Activated B cell treated with CpG ODN at 0.5 μM for 24 hours (primary cell): Measurements from ENCODE around the gene CD7. TPM values are rescaled to one million over a fixed set of nuclear protein-coding genes. Genes with fewer than 3 reads are reported as not detected.

Experiments used
- ATAC-seq: fragments of 200-7000 bp; cut with Tn5 transposase; one replicate; pipeline ENCODE4 v1.10.0; 2021; ENCODE audit warnings: low read depth, mild to moderate bottlenecking, moderate library complexity
- CTCF ChIA-PET: fragments of 350-600 bp; sonication (Branson Sonifier 250); formaldehyde crosslinking; loops from one replicate; lab custom pipeline; 2021; ENCODE audit warnings: antibody characterized with exemption; lab: Charles Lee
- POLR2A ChIA-PET: fragments of 350-600 bp; sonication (Branson Sonifier 250); formaldehyde crosslinking; loops from one replicate; lab custom pipeline; 2021; ENCODE audit warnings: antibody characterized with exemption; lab: Charles Lee
- DNase-seq: peaks from one replicate; pipeline ENCODE4 v3.0.0; 2022
- H3K27ac Mint-ChIP-seq: one replicate; pipeline ENCODE4 v1.8.0; 2020; ENCODE audit warnings: mixed read lengths
- H3K27me3 Mint-ChIP-seq: one replicate; pipeline ENCODE4 v1.8.0; 2021; ENCODE audit warnings: mixed read lengths
- H3K36me3 Mint-ChIP-seq: one replicate; pipeline ENCODE4 v1.8.0; 2021; ENCODE audit warnings: low read depth, mixed read lengths
- H3K4me1 Mint-ChIP-seq: one replicate; pipeline ENCODE4 v1.8.0; 2021; ENCODE audit warnings: mixed read lengths
- H3K4me3 Mint-ChIP-seq: one replicate; pipeline ENCODE4 v1.8.0; 2020; ENCODE audit warnings: mild to moderate bottlenecking, mixed read lengths
- H3K9me3 Mint-ChIP-seq: one replicate; pipeline ENCODE4 v1.8.0; 2020; ENCODE audit warnings: mixed read lengths
- CTCF ChIP-seq: fragments of 200-600 bp; IDR thresholded peaks from one replicate; pipeline ENCODE4 v1.8.0; 2022; ENCODE audit warnings: antibody characterized with exemption, mild to moderate bottlenecking
- intact Hi-C: fragments of 100-400 bp; cut with micrococcal nuclease; formaldehyde crosslinking; loops from one replicate; pipeline ENCODE4 v1.15.1; 2024
- total RNA-seq: library from RNA; stranded (reverse); gene quantifications from 2 replicates; pipeline ENCODE4 v1.2.3, GENCODE V29; 2022

Gene CD7
- total RNA-seq, 1 donor from 2014 or later = 0.42 TPM

- CTCF ChIA-PET = no interaction called here
Measured at GRCh38 chr17:82354804-82355308, 37.4 kb upstream of the CD7 start.

GRCh38 chr17:82353484-82353883 is 36.1 kb upstream of the CD7 start:
- POLR2A ChIA-PET = no interaction called here
- H3K4me1 Mint-ChIP-seq = peaks cover 12% of the 10 kb centered on the region
- ATAC-seq (no peak), DNase-seq (no peak)
- CTCF ChIA-PET = interaction anchor here (1.0 to 4.2 kb wide), 2 partner anchors 61 to 201 kb away, joined by 3 to 30 read pairs; no protein-coding TSS in a partner anchor
- peaks cover 16% of the 10 kb centered on the region for H3K27me3 Mint-ChIP-seq
- TF ChIP-seq CTCF = no peak
- H3K4me3 Mint-ChIP-seq = no peak overlapping the region
- intact Hi-C loops = loop anchor here (5.0 kb wide), 1 partner anchor 424 kb away; no protein-coding TSS in a partner anchor
- no peaks in the 10 kb centered on the region for H3K36me3 Mint-ChIP-seq
- no peak overlapping the region for H3K27ac Mint-ChIP-seq
- H3K9me3 Mint-ChIP-seq = no peaks in the 10 kb centered on the region

More at GRCh38 chr17:82354804-82355308, 37.4 kb upstream of the CD7 start:
- H3K27ac Mint-ChIP-seq = no peak overlapping the region
- peaks cover 16% of the 10 kb centered on the region for H3K4me1 Mint-ChIP-seq
- peaks cover 16% of the 10 kb centered on the region for H3K27me3 Mint-ChIP-seq
- intact Hi-C loops = loop anchor here (5.0 kb wide), 1 partner anchor 422 kb away; no protein-coding TSS in a partner anchor
- DNase-seq (no peak), ATAC-seq (no peak)
- no peak for TF ChIP-seq CTCF
- no peaks in the 10 kb centered on the region for H3K9me3 Mint-ChIP-seq
- POLR2A ChIA-PET = no interaction called here
- H3K4me3 Mint-ChIP-seq = no peak overlapping the region
- H3K36me3 Mint-ChIP-seq = no peaks in the 10 kb centered on the region

- intact Hi-C loops = loop anchor here (1.0 to 5.0 kb wide), 4 partner anchors 62 to 425 kb away; no protein-coding TSS in a partner anchor
- ATAC-seq (peak; percentile 91), DNase-seq (peak; percentile 67)
- Mint-ChIP-seq H3K27ac (no peak overlapping the region), H3K27me3 (peaks cover 13% of the 10 kb centered on the region), H3K9me3 (no peaks in the 10 kb centered on the region), H3K36me3 (no peaks in the 10 kb centered on the region), H3K4me1 (peaks cover 9% of the 10 kb centered on the region), H3K4me3 (no peak overlapping the region)
- POLR2A ChIA-PET = interaction anchor here (0.6 to 0.8 kb wide), 3 partner anchors 8 to 526 kb away, joined by 3 to 5 read pairs (median 3); no protein-coding TSS in a partner anchor
- peak; percentile 70 for TF ChIP-seq CTCF
- CTCF ChIA-PET = interaction anchor here (1.0 to 4.2 kb wide), 3 partner anchors 199 to 424 kb away, joined by 7 to 30 read pairs (median 7); no protein-coding TSS in a partner anchor
Measured at GRCh38 chr17:82351713-82352488, 34.5 kb upstream of the CD7 start.

- Mint-ChIP-seq H3K4me3 (no peak overlapping the region), H3K36me3 (no peaks in the 10 kb centered on the region), H3K4me1 (peaks cover 9% of the 10 kb centered on the region), H3K27me3 (peaks cover 14% of the 10 kb centered on the region), H3K9me3 (no peaks in the 10 kb centered on the region), H3K27ac (no peak overlapping the region)
- ATAC-seq (no peak), DNase-seq (no peak)
- TF ChIP-seq CTCF = no peak
- POLR2A ChIA-PET = interaction anchor here (0.6 kb wide), 1 partner anchor 525 kb away, joined by 3 read pairs; no protein-coding TSS in a partner anchor
- CTCF ChIA-PET = interaction anchor here (1.4 to 4.2 kb wide), 2 partner anchors 115 to 203 kb away, joined by 5 to 30 read pairs; no protein-coding TSS in a partner anchor
- intact Hi-C loops = loop anchor here (1.0 to 5.0 kb wide), 4 partner anchors 63 to 426 kb away; no protein-coding TSS in a partner anchor
Measured at GRCh38 chr17:82351254-82351712, 33.9 kb upstream of the CD7 start.
